ENCODE data around the gene RNF138.

- TF ChIP-seq CTCF (IDR thresholded peaks at IDR 0.05) (no peak), POLR2A (IDR thresholded peaks at IDR 0.05) (no peak)
Measured at GRCh38 chr18:32139835-32140283, 48.2 kb downstream of the RNF138 start.

Data from uterus (tissue), 2 donors.